GM23338 (cell line): ENCODE data around the gene HRH4.

Experiments used
- EZH2phosphoT487 ChIP-seq: fragments of 200-600 bp; sonication (generic); IDR thresholded peaks from one replicate; pipeline ENCODE4 v1.8.1; 2018; ENCODE audit warnings: antibody characterized with exemption; ENCODE audit not compliant: unreplicated experiment
- POLR2AphosphoS5 ChIP-seq: IDR thresholded peaks from 2 replicates; pipeline ENCODE4 v1.6.1; 2016; ENCODE audit warnings: antibody characterized with exemption, low read depth
- TF ChIP-seq, protein P1 (sequence below), 2 experiments: fragments of 200-600 bp in 1 of 2; sonication (generic) in 1 of 2; conservative IDR thresholded peaks; 2 replicates each; pipeline versions ENCODE4 v1.5.1 to v1.6.1; 2016 to 2017; ENCODE audit warnings: antibody characterized with exemption in 2 of 2, low read depth in 2 of 2, mild to moderate bottlenecking in 2 of 2, moderate library complexity in 1 of 2
- TF ChIP-seq, protein P2 (sequence below): fragments of 250-450 bp; sonication (Bioruptor Pico); IDR thresholded peaks from 2 replicates; pipeline ENCODE4 v1.5.0; 2020; ENCODE audit warnings: mild to moderate bottlenecking, moderate library complexity
- TF ChIP-seq, protein P3 (sequence below): IDR thresholded peaks from 2 replicates; pipeline ENCODE4 v1.6.1; 2016; ENCODE audit warnings: antibody characterized with exemption

DNA sequence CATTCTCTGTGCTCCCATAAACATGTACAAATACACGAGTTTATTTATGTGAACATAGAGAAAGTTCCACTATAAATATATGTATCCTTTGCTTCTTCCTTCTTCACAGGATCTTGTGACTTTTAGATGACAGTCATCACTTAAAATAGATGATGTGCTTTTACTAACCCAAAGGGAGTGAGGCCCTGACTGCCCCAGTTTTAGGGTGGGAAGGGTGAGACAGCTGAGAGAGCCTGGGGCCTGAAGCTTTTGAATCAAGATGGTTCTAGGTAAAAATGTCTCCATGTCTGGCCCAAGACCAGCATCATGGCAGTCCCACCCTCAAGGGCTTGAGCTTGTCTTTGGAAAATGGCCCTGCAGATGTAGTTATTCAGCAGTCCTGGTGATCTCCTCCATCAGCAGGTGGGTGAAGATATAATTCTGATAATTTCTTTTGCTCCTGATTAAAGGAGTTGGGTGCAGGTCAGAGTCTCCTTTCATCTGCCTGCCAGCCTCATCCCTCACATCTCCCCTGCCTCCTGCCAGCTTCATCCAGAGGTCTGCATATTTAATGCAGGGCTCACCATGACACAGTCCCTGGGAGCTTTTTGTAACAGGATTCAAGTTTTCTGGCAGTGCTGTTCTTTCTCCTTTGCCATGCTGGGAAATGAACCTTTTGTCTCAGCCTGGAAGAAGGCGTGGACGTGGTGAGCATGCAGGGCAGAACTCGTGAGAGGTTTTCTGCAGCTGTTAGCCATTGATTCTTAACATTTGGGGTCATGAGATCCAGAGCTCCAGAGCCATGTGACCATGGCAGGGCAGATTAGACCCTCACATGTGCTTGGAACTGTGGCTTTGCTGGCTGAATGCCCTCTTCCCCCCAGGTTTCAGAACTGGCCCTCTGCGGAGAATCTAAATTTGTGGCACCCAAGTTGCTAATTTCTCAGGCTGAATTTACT is 2.7 kb downstream of the HRH4 start:
- TF ChIP-seq, protein P1, sequence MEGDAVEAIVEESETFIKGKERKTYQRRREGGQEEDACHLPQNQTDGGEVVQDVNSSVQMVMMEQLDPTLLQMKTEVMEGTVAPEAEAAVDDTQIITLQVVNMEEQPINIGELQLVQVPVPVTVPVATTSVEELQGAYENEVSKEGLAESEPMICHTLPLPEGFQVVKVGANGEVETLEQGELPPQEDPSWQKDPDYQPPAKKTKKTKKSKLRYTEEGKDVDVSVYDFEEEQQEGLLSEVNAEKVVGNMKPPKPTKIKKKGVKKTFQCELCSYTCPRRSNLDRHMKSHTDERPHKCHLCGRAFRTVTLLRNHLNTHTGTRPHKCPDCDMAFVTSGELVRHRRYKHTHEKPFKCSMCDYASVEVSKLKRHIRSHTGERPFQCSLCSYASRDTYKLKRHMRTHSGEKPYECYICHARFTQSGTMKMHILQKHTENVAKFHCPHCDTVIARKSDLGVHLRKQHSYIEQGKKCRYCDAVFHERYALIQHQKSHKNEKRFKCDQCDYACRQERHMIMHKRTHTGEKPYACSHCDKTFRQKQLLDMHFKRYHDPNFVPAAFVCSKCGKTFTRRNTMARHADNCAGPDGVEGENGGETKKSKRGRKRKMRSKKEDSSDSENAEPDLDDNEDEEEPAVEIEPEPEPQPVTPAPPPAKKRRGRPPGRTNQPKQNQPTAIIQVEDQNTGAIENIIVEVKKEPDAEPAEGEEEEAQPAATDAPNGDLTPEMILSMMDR (conservative IDR thresholded peaks at IDR 0.05; ENCODE audit: low read depth in 2 of 2) = no peak
- TF ChIP-seq, protein P2, sequence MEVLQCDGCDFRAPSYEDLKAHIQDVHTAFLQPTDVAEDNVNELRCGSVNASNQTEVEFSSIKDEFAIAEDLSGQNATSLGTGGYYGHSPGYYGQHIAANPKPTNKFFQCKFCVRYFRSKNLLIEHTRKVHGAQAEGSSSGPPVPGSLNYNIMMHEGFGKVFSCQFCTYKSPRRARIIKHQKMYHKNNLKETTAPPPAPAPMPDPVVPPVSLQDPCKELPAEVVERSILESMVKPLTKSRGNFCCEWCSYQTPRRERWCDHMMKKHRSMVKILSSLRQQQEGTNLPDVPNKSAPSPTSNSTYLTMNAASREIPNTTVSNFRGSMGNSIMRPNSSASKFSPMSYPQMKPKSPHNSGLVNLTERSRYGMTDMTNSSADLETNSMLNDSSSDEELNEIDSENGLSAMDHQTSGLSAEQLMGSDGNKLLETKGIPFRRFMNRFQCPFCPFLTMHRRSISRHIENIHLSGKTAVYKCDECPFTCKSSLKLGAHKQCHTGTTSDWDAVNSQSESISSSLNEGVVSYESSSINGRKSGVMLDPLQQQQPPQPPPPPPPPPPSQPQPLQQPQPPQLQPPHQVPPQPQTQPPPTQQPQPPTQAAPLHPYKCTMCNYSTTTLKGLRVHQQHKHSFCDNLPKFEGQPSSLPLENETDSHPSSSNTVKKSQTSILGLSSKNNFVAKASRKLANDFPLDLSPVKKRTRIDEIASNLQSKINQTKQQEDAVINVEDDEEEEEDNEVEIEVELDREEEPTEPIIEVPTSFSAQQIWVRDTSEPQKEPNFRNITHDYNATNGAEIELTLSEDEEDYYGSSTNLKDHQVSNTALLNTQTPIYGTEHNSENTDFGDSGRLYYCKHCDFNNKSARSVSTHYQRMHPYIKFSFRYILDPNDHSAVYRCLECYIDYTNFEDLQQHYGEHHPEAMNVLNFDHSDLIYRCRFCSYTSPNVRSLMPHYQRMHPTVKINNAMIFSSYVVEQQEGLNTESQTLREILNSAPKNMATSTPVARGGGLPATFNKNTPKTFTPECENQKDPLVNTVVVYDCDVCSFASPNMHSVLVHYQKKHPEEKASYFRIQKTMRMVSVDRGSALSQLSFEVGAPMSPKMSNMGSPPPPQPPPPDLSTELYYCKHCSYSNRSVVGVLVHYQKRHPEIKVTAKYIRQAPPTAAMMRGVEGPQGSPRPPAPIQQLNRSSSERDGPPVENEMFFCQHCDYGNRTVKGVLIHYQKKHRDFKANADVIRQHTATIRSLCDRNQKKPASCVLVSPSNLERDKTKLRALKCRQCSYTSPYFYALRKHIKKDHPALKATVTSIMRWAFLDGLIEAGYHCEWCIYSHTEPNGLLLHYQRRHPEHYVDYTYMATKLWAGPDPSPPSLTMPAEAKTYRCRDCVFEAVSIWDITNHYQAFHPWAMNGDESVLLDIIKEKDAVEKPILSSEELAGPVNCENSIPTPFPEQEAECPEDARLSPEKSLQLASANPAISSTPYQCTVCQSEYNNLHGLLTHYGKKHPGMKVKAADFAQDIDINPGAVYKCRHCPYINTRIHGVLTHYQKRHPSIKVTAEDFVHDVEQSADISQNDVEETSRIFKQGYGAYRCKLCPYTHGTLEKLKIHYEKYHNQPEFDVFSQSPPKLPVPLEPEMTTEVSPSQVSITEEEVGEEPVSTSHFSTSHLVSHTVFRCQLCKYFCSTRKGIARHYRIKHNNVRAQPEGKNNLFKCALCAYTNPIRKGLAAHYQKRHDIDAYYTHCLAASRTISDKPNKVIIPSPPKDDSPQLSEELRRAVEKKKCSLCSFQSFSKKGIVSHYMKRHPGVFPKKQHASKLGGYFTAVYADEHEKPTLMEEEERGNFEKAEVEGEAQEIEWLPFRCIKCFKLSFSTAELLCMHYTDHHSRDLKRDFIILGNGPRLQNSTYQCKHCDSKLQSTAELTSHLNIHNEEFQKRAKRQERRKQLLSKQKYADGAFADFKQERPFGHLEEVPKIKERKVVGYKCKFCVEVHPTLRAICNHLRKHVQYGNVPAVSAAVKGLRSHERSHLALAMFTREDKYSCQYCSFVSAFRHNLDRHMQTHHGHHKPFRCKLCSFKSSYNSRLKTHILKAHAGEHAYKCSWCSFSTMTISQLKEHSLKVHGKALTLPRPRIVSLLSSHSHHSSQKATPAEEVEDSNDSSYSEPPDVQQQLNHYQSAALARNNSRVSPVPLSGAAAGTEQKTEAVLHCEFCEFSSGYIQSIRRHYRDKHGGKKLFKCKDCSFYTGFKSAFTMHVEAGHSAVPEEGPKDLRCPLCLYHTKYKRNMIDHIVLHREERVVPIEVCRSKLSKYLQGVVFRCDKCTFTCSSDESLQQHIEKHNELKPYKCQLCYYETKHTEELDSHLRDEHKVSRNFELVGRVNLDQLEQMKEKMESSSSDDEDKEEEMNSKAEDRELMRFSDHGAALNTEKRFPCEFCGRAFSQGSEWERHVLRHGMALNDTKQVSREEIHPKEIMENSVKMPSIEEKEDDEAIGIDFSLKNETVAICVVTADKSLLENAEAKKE (CRISPR knock-in tag) = no peak
- TF ChIP-seq EZH2phosphoT487 = no peak
- no peak for TF ChIP-seq POLR2AphosphoS5
- TF ChIP-seq, protein P3, sequence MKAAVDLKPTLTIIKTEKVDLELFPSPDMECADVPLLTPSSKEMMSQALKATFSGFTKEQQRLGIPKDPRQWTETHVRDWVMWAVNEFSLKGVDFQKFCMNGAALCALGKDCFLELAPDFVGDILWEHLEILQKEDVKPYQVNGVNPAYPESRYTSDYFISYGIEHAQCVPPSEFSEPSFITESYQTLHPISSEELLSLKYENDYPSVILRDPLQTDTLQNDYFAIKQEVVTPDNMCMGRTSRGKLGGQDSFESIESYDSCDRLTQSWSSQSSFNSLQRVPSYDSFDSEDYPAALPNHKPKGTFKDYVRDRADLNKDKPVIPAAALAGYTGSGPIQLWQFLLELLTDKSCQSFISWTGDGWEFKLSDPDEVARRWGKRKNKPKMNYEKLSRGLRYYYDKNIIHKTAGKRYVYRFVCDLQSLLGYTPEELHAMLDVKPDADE = no peak
